Natural killer cell (primary cell): ENCODE results near the gene SIRPB2. TPM values are rescaled to one million over a fixed set of nuclear protein-coding genes. Genes with fewer than 3 reads are reported as not detected.

Experiments
- ATAC-seq, 3 donors: fragments of 150-1000 bp in 2 of 3; fragments of 200-7000 bp in 1 of 3; cut with Tn5 transposase; 1 replicate in 1 of 3; 2 replicates in 2 of 3; pipeline ENCODE4 v1.10.0; 2021; ENCODE audit warnings: mild to moderate bottlenecking in 2 of 3, moderate library complexity in 2 of 3
- DNase-seq, 2 donors: peaks; one replicate each; pipeline versions ENCODE4 v3.0.0 to v3.0.0-alpha.2; 2013 to 2021; ENCODE audit warnings: mixed read lengths in 1 of 2
- H3K27ac ChIP-seq: one replicate; pipeline ENCODE4 v1.5.1; 2013; ENCODE audit warnings: mild to moderate bottlenecking, low read length
- H3K27me3 ChIP-seq: one replicate; pipeline ENCODE4 v1.6.1; 2013; ENCODE audit warnings: low read length; ENCODE audit not compliant: control insufficient read depth, insufficient read depth
- H3K36me3 ChIP-seq: one replicate; pipeline ENCODE4 v1.6.1; 2013; ENCODE audit warnings: low read length; ENCODE audit not compliant: control insufficient read depth, insufficient read depth
- H3K4me1 ChIP-seq: one replicate; pipeline ENCODE4 v1.6.1; 2013; ENCODE audit warnings: low read length; ENCODE audit not compliant: control insufficient read depth, insufficient read depth
- H3K4me3 ChIP-seq: one replicate; pipeline ENCODE4 v1.5.1; 2013; ENCODE audit warnings: low read length
- H3K9me3 ChIP-seq: one replicate; pipeline ENCODE4 v1.6.1; 2013; ENCODE audit warnings: low read length; ENCODE audit not compliant: control insufficient read depth, insufficient read depth
- H3K27ac Mint-ChIP-seq, 2 donors: one replicate each; pipeline ENCODE4 v1.8.0; 2022; ENCODE audit warnings: mild to moderate bottlenecking in 2 of 2, mixed read lengths in 2 of 2, moderate library complexity in 1 of 2
- H3K27me3 Mint-ChIP-seq, 2 donors: one replicate each; pipeline ENCODE4 v1.8.0; 2022; ENCODE audit warnings: low read depth in 2 of 2, mixed read lengths in 2 of 2
- H3K36me3 Mint-ChIP-seq: one replicate; pipeline ENCODE4 v1.8.0; 2022; ENCODE audit warnings: mixed read lengths
- H3K4me1 Mint-ChIP-seq, 2 donors: one replicate each; pipeline ENCODE4 v1.8.0; 2022; ENCODE audit warnings: mixed read lengths in 2 of 2
- H3K4me3 Mint-ChIP-seq: one replicate; pipeline ENCODE4 v1.8.0; 2022; ENCODE audit warnings: mild to moderate bottlenecking, moderate library complexity, mixed read lengths
- H3K9me3 Mint-ChIP-seq, 2 donors: one replicate each; pipeline ENCODE4 v1.8.0; 2022; ENCODE audit warnings: mixed read lengths in 2 of 2
- CTCF ChIP-seq: fragments of 200-600 bp; IDR thresholded peaks from one replicate; pipeline ENCODE4 v1.8.0; 2022; ENCODE audit warnings: antibody characterized with exemption
- WGBS: methylation state at CpG from one replicate; pipeline ENCODE4 v1.1.7; 2013; ENCODE audit warnings: missing lambda C conversion rate; ENCODE audit not compliant: insufficient coverage; 5-methylcytosine and 5-hydroxymethylcytosine counted together
- intact Hi-C: fragments of 100-400 bp; cut with micrococcal nuclease; formaldehyde crosslinking; loops from one replicate; pipeline ENCODE4 v1.14.2; 2022
- total RNA-seq, 4 donors: library from RNA; stranded (reverse); fragments of 120-200 nt in 1 of 4; gene quantifications; one replicate each; pipeline versions ENCODE4 v1.2.3 to v1.2.4, GENCODE V29; 2013 to 2022

Gene SIRPB2
- total RNA-seq, 3 donors from 2014 or later (not counting 1 experiment from before 2014, with no cell fraction given), result 1.1 to 2.2 (median 1.5) TPM

GRCh38 chr20:1505361-1505760 is 14.1 kb upstream of the SIRPB2 start:
- Histone ChIP-seq H3K4me3 (no peak overlapping the region), H3K27ac (no peak overlapping the region), H3K36me3 (no peaks in the 10 kb centered on the region), H3K27me3 (peaks cover 2% of the 10 kb centered on the region), H3K4me1 (no peaks in the 10 kb centered on the region), H3K9me3 (no peaks in the 10 kb centered on the region)
- peaks cover 22 to 64% of the 10 kb centered on the region in 2 donors for H3K27me3 Mint-ChIP-seq
- no peak overlapping the region for H3K27ac Mint-ChIP-seq
- H3K4me3 Mint-ChIP-seq, result no peak overlapping the region
- TF ChIP-seq CTCF, result no peak
- WGBS, result 93% methylated on average over 3 of the region's 3 CpGs
- H3K36me3 Mint-ChIP-seq, result peaks cover 10% of the 10 kb centered on the region
- ATAC-seq (no peak), DNase-seq (no peak)
- intact Hi-C loops, result no loop called here
- H3K9me3 Mint-ChIP-seq, result no peaks in the 10 kb centered on the region
- peaks cover 4 to 6% of the 10 kb centered on the region in 2 donors for H3K4me1 Mint-ChIP-seq

GRCh38 chr20:1503564-1504227 is 12.5 kb upstream of the SIRPB2 start:
- H3K9me3 Mint-ChIP-seq, result no peaks in the 10 kb centered on the region
- H3K4me1 Mint-ChIP-seq, result peaks cover 4 to 6% of the 10 kb centered on the region in 2 donors
- peak; percentile 99 to 100 (median 99) for ATAC-seq

GRCh38 chr20:1500496-1500895 is 9.3 kb upstream of the SIRPB2 start:
- TF ChIP-seq CTCF, result no peak
- intact Hi-C loops, result no loop called here
- Mint-ChIP-seq H3K27ac (no peak overlapping the region), H3K36me3 (peaks cover 17% of the 10 kb centered on the region), H3K4me1 (peaks cover 4 to 6% of the 10 kb centered on the region in 2 donors), H3K9me3 (no peaks in the 10 kb centered on the region), H3K27me3 (peaks cover 29 to 95% of the 10 kb centered on the region in 2 donors), H3K4me3 (no peak overlapping the region)
- H3K27me3 ChIP-seq, result peaks cover 9% of the 10 kb centered on the region
- DNase-seq (no peak), ATAC-seq (no peak)
- H3K4me1 ChIP-seq, result no peaks in the 10 kb centered on the region
- WGBS, result 36% methylated on average over 3 of the region's 3 CpGs
- H3K4me3 ChIP-seq, result no peak overlapping the region
- no peak overlapping the region for H3K27ac ChIP-seq
- H3K36me3 ChIP-seq, result no peaks in the 10 kb centered on the region
- H3K9me3 ChIP-seq, result no peaks in the 10 kb centered on the region

More at GRCh38 chr20:1503564-1504227, 12.5 kb upstream of the SIRPB2 start:
- Histone ChIP-seq H3K36me3 (no peaks in the 10 kb centered on the region), H3K4me3 (no peak overlapping the region), H3K9me3 (no peaks in the 10 kb centered on the region), H3K27ac (no peak overlapping the region), H3K4me1 (no peaks in the 10 kb centered on the region), H3K27me3 (peaks cover 9% of the 10 kb centered on the region)
- Mint-ChIP-seq H3K4me3 (no peak overlapping the region), H3K36me3 (peaks cover 10% of the 10 kb centered on the region), H3K27ac (peak overlapping the region in 1 of 2 donors; percentile 3), H3K27me3 (peaks cover 28 to 74% of the 10 kb centered on the region in 2 donors)
- DNase-seq, result peak; percentile 52 to 91
- 3% methylated on average over 8 of the region's 8 CpGs for WGBS
- intact Hi-C loops, result no loop called here
- peak; percentile 87 for TF ChIP-seq CTCF
